ENCODE data around the gene UIMC1. TPM values are rescaled to one million over a fixed set of nuclear protein-coding genes. Genes with fewer than 3 reads are reported as not detected.

The UIMC1 gene
- total and polyA plus RNA-seq, 2 experiments from 2014 or later = 12.6 to 28.2 TPM

- H4K20me1 ChIP-seq (ENCODE audit: insufficient read depth, poor library complexity, severe bottlenecking) = no peaks in the 10 kb centered on the region
- no peak for DNase-seq (ENCODE audit: low spot score)
- WGBS (ENCODE audit: low lambda C conversion rate, missing lambda C conversion rate) = 57% methylated on average over 2 of the region's 2 CpGs
- no peaks in the 10 kb centered on the region for H3K79me2 ChIP-seq
- H3K4me2 ChIP-seq = no peak overlapping the region
- H3K9me2 ChIP-seq (replicated peaks; ENCODE audit: insufficient read depth) = no peaks in the 10 kb centered on the region
- H3K27me3 ChIP-seq = no peaks in the 10 kb centered on the region
- TF ChIP-seq EZH2 (IDR thresholded peaks at IDR 0.05; ENCODE audit: borderline replicate concordance) = no peak
- TF ChIP-seq EZH2phosphoT487 (IDR thresholded peaks at IDR 0.05; ENCODE audit: low read depth, severe bottlenecking, unreplicated experiment) = no peak
- no peak overlapping the region for H3K4me3 ChIP-seq
- peaks cover 4% of the 10 kb centered on the region for H3K36me3 ChIP-seq (replicated peaks; ENCODE audit: insufficient read depth, low read depth)
- no peak overlapping the region for H3K27ac ChIP-seq
- H3K9me3 ChIP-seq (ENCODE audit: low read depth) = no peaks in the 10 kb centered on the region
- no peak overlapping the region for H2AFZ ChIP-seq
- no peaks in the 10 kb centered on the region for H3K4me1 ChIP-seq (ENCODE audit: insufficient read depth)
These were observed 62.3 kb downstream of the UIMC1 start for GRCh38 chr5:176944268-176944667.

GRCh38 chr5:176943816-176944215, 62.8 kb downstream of the UIMC1 start:
- DNase-seq (ENCODE audit: low spot score) = no peak
- no peaks in the 10 kb centered on the region for H3K9me3 ChIP-seq (ENCODE audit: low read depth)
- H3K9me2 ChIP-seq (replicated peaks; ENCODE audit: insufficient read depth) = no peaks in the 10 kb centered on the region
- H3K4me2 ChIP-seq = no peak overlapping the region
- peaks cover 4% of the 10 kb centered on the region for H3K36me3 ChIP-seq (replicated peaks; ENCODE audit: insufficient read depth, low read depth)
- TF ChIP-seq CTCF (IDR thresholded peaks at IDR 0.05; ENCODE audit: poor library complexity) (no peak), EZH2 (IDR thresholded peaks at IDR 0.05; ENCODE audit: borderline replicate concordance) (no peak), EZH2phosphoT487 (IDR thresholded peaks at IDR 0.05; ENCODE audit: low read depth, severe bottlenecking, unreplicated experiment) (no peak)
- H4K20me1 ChIP-seq (ENCODE audit: insufficient read depth, poor library complexity, severe bottlenecking) = no peaks in the 10 kb centered on the region
- H3K27me3 ChIP-seq = no peaks in the 10 kb centered on the region
- H3K4me1 ChIP-seq (ENCODE audit: insufficient read depth) = no peaks in the 10 kb centered on the region
- no peak overlapping the region for H2AFZ ChIP-seq
- no peaks in the 10 kb centered on the region for H3K79me2 ChIP-seq
- H3K4me3 ChIP-seq = no peak overlapping the region
- WGBS (ENCODE audit: low lambda C conversion rate, missing lambda C conversion rate) = 56% methylated on average over 1 of the region's 1 CpG
- H3K27ac ChIP-seq = no peak overlapping the region

- 90% methylated on average over 9 of the region's 9 CpGs for WGBS (ENCODE audit: low lambda C conversion rate, missing lambda C conversion rate)
- H3K4me1 ChIP-seq (ENCODE audit: insufficient read depth) = no peaks in the 10 kb centered on the region
- H3K27me3 ChIP-seq = no peaks in the 10 kb centered on the region
- DNase-seq (ENCODE audit: low spot score) = no peak
- TF ChIP-seq CTCF (IDR thresholded peaks at IDR 0.05; ENCODE audit: poor library complexity) (no peak), EZH2 (IDR thresholded peaks at IDR 0.05; ENCODE audit: borderline replicate concordance) (no peak), EZH2phosphoT487 (IDR thresholded peaks at IDR 0.05; ENCODE audit: low read depth, severe bottlenecking, unreplicated experiment) (no peak)
- no peak overlapping the region for H3K4me3 ChIP-seq
- H3K36me3 ChIP-seq (replicated peaks; ENCODE audit: insufficient read depth, low read depth) = peaks cover 4% of the 10 kb centered on the region
- no peaks in the 10 kb centered on the region for H3K79me2 ChIP-seq
- no peak overlapping the region for H3K4me2 ChIP-seq
- H3K9me3 ChIP-seq (ENCODE audit: low read depth) = no peaks in the 10 kb centered on the region
- no peak overlapping the region for H2AFZ ChIP-seq
- no peaks in the 10 kb centered on the region for H3K9me2 ChIP-seq (replicated peaks; ENCODE audit: insufficient read depth)
- H4K20me1 ChIP-seq (ENCODE audit: insufficient read depth, poor library complexity, severe bottlenecking) = no peaks in the 10 kb centered on the region
- H3K27ac ChIP-seq = no peak overlapping the region
These were observed 64.6 kb downstream of the UIMC1 start for GRCh38 chr5:176941951-176942350.

GRCh38 chr5:176938472-176938871, 68.1 kb downstream of the UIMC1 start:
- no peak for TF ChIP-seq EZH2phosphoT487 (IDR thresholded peaks at IDR 0.05; ENCODE audit: low read depth, severe bottlenecking, unreplicated experiment)
- no peak for TF ChIP-seq EZH2 (IDR thresholded peaks at IDR 0.05; ENCODE audit: borderline replicate concordance)
- no peak for TF ChIP-seq CTCF (IDR thresholded peaks at IDR 0.05; ENCODE audit: poor library complexity)
- H3K4me1 ChIP-seq (ENCODE audit: insufficient read depth) = peaks cover 3% of the 10 kb centered on the region
- no peak overlapping the region for H3K4me2 ChIP-seq
- no peak for DNase-seq (ENCODE audit: low spot score)
- H3K4me3 ChIP-seq = no peak overlapping the region
- no peaks in the 10 kb centered on the region for H3K9me2 ChIP-seq (replicated peaks; ENCODE audit: insufficient read depth)
- peaks cover 4% of the 10 kb centered on the region for H3K36me3 ChIP-seq (replicated peaks; ENCODE audit: insufficient read depth, low read depth)
- H3K9me3 ChIP-seq (ENCODE audit: low read depth) = no peaks in the 10 kb centered on the region
- no peak overlapping the region for H3K27ac ChIP-seq
- no peaks in the 10 kb centered on the region for H3K27me3 ChIP-seq
- H3K79me2 ChIP-seq = no peaks in the 10 kb centered on the region
- H2AFZ ChIP-seq = no peak overlapping the region
- 70% methylated on average over 1 of the region's 1 CpG for WGBS (ENCODE audit: low lambda C conversion rate, missing lambda C conversion rate)
- H4K20me1 ChIP-seq (ENCODE audit: insufficient read depth, poor library complexity, severe bottlenecking) = peaks cover 2% of the 10 kb centered on the region
